ENCODE results near the gene C1QTNF5.
A peak's percentile ranks its signal among the peaks of the same experiment; 100 is the strongest.

The C1QTNF5 gene

GRCh38 chr11:119357074-119357473, 16.4 kb upstream of the C1QTNF5 start:
- no peak for DNase-seq

DNA sequence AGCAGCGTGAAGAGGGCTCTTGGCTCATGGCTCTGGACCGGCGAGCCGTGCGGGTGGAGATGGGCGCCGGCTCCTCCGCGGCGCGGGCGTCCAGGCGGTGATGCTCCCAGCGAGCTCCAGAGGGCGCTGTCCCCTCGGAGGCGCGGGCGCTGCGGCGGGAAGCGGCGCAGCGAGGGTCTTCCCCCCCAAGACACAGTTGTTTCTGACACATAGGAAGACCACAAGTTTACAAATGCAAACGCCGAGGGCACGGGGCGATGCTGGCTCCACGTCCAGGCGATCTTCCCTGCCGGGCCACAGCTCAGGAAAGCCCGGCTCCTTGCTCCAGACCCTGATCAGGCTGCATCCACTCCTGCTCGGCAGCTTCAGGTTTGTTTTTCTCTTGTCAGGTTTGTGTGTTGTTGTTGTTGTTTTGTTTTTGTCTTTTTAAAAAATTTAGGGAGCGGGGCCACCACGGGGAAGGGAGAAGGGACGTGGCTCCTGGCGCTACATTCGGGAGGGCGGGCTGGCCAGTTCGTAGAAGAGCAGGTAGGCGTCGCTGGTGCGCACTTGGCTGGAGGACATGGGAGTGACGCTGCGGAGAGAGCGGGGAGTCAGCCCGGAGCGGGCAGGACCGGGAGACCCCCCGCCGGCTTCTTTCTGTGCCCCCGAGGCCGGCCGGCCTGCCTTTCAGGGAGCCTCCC, 15.8 kb upstream of the C1QTNF5 start:
- peak; percentile 59 for DNase-seq

DNA sequence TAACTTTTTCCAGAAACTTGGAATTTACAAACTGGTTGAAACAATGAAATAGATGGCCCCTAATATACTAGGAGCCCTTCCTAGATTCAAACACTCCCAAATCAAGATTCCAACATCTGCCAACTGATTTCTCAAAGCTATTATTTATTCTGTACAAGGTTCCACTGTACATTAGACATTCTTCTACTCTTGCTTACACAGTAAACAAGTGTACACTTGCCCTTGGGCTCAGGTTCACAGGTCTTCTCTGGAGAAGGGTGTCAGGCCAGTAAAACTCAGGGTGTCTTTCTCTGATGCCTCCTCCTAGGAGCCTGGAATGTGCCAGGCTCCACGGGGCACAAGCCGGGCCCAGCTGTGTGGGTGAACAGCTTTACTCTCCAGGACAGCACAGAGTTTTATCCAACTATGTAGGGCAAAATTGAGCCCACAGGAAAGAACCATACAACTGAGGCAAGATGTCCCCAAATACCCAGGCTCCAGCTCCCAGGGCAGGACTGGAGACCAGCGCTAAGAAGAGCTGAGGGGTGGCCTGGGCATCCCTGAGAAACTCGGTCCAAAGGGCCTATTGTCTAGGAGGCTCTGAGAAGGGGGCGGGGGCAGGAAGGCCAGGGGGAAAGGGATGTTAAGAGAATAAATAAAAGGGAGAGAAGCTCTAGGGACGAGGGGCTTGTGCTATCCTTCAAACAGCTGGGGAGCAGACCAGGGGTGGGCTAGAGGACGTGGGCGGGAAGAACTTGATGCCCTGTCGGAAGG, 14.6 kb upstream of the C1QTNF5 start:
- no peak for DNase-seq

DNA sequence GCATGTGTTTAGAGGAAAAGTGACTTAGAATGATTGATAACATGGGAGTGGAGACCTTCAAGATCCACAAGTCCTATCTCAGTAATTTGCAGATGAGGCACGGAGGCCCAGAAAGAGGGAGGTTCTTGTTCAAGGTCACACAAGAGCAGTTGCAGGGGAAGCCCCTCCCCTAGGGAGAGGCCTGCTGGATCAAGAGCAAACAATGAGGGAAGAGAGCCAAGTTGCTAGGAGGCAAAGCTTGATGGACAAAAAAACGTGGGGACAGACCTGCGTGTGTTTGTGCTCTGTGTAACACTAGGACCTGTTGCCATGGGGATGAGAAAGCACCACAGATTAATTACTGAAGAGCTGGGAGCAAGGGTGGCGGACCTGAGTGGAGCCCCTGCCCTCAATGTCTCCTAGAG, 12.2 kb upstream of the C1QTNF5 start:
- DNase-seq, result no peak

GRCh38 chr11:119351232-119351631, 10.5 kb upstream of the C1QTNF5 start:
- no peak for DNase-seq

- DNase-seq, result no peak
Observed at GRCh38 chr11:119350302-119350701, 9.6 kb upstream of the C1QTNF5 start.

- DNase-seq, result no peak
Observed at GRCh38 chr11:119347940-119348605, 7.4 kb upstream of the C1QTNF5 start.

GRCh38 chr11:119347242-119347641, 6.6 kb upstream of the C1QTNF5 start:
- no peak for DNase-seq

DNA sequence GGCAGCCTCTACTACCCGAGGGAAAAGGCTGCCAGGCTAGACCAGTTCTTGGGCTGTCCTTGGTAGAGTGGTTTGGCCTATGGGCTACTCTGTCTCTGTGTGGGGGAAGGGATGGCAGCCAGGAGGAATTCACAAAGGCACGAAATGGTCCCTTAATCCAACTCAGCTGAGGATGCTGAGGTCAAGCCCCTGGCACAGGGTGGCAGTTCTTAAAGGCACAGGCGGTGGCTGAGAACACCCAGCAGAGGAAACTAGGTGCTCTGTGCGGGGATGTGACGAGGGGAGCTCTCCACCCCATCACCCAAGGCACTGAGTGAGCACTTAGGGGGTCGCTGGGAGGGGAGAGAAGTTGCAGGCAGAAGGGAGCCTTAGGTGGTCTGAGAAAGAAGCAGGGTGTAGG, 5.9 kb upstream of the C1QTNF5 start, which contains the start of gene MFRP:
MFRP (minus strand) TSS at position 101 of the 400 bp plus-strand sequence. CDS start 192 bp downstream, outside the sequence.
- no peak for DNase-seq

- no peak for DNase-seq
Observed at GRCh38 chr11:119345685-119346084, 5.0 kb upstream of the C1QTNF5 start.

DNA sequence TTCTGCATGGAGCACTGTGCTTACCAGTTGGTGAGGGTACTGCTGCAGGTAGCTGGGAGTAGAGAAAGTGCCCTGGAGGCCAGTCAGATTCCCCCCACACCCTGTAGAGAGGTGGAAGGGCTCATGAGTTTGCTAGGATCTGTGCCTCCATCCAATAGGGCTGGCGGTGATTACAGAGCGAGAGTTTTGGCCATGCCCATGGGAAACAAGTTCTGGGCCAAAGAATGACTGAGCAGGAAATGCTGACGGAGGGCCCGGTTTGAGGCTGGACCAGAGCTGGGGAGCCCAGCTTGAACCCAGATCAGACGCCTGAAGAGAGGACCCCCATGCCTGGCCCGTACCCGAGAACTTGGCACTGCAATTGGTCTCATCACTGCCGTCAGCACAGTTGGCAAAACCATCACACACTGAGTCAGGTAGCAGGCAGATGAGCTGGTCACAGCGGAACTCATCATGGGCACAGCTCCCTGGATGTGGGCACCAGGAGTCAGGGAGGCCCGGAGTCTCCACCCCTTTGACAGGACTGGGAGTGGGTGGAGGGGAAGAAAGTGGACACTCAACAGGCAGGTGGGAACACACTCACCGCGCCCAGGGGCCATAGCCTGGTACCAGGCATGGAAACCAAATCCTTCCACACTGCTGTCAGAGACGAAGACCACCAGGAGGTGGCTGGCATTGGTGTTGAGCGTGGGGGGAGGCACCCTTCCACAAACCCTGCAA, 3.8 kb upstream of the C1QTNF5 start:
- DNase-seq, result no peak

GRCh38 chr11:119343726-119344125, 3.0 kb upstream of the C1QTNF5 start:
- no peak for DNase-seq

GRCh38 chr11:119342362-119343130, 1.9 kb upstream of the C1QTNF5 start:
- DNase-seq, result no peak

- DNase-seq, result no peak
Observed at GRCh38 chr11:119342023-119342300, 1.3 kb upstream of the C1QTNF5 start.

DNA sequence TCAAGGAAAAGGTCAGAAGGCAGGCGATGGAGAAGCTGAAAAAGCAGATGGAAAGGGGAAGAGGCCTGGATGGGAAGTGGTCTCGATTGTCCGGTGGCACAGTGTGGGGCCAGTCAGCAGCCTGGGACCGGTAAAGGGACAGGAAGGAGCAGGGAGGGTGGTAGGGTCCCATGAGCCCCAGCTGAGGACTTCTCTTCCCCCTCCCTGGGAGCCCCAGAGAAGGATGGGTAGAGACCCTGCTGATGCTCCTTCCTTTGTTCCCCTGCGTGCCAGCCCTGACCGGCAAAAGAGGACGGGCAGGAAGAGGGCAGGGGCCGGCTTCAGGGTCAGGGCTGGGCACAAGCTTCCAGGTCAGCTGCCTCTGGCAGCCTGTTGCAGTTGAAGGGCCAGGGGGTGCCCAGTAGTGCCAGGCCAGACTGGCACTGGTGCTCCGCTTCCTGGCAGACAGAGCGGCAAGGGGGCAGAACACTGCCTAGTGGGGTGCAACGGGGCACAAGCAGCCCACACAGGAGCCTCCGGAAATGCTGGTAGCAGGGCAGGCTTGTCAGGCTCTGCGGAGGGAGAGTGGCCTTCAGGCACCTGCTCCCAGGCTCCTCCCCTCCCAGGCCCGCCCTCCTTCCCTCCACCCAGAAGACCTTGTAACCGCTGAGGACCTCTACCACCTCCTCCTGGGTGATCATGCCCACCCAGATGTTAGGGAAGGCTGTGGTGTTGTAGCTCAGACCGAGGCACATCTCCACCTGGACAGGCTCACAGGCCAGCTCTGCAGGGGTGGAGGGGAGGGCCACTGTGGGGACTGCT, 739 bp upstream of the C1QTNF5 start:
- DNase-seq, result no peak

DNA sequence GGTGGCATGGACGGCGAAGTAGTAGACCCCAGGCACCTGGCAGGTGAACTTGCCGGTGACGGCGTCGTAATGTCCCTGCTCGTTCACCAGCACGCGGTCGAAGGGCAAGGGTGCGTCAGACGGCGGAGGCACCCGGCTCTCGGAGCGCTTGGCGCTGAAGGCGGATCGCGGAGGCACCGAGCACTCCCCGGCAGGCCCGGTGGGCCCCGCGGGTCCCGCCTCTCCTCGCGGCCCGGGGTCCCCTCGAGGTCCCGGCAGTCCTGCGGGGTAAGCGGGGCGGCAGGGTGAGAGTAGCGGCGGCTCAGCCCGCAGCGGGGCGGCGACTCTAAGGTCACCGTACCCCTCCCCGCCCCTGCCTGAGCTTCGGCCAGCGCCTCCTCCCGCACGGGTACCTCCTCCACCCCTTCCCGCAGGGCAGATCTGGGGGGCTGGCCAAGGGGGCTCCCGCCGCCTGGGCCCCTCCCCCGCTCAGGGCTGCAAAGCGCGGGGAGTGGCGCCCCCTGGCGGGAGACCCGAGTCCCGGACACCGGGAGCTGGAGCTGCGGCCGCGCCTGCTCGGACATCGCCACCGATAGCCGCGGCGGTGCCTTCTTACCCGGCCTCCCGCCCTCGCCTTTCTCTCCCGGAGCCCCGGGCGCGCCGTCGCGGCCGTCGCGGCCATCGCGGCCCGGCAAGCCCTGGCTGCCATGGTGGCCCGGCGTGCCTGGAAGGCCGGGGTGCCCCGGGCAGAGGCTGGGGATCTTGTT, 921 bp downstream of the C1QTNF5 start:
- peak; percentile 79 for DNase-seq

DNA sequence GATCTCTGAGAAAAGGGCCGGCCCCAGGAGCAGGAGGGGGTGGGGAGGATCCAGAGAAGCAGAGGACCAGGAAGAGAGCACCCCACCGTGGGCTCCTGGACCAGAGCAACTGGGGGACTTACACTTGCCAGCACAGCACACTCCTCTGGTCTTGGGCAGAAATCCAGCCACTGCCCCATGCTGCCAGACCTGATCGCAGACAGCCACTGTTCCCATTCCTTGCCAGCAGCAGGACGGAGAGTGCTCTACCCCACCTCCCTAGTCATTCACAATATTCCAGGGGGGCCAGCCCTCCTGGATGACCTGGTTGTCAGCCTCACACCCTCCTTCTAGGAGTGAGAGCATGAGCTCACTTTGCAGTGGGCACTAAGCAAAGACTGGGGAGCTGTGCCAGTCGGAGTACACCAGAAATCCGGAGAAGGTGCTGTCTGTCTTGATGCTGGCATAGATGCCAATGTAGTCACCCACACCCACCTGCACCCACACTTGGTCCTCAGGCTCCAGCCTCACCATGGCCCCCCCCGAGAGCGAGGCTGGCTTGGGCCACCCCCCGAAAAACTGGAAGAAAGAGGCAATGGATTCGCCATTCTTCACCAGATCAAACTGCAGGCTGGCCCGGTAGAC, 1.6 kb downstream of the C1QTNF5 start:
- no peak for DNase-seq

DNA sequence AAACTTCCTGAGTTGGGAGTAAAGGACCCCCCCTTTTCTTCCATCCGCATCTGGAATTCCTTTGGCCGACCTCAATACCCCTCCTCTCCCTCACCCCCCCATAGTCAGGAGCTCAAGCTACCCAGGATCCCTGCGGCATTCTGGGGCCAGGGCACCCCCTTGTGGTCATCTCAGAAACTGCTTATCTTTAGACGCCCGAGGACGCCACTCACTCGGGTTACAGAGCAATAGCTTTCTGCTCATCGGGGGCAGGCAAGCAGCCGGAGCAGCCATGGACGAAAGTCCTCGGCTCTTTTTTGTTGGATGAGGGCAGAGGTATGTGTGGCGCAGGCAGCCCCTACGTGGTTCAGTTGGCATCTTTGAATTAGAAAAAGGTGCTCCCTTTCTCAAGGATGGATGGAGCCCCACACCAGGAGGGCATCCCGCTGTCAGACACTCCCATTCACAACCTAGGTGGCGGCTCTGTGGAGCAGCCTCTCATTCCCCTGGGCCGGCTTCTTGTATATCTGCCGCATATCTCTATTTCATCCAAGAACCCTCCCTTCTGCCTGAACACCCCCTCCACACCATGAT, 2.3 kb downstream of the C1QTNF5 start:
- DNase-seq, result peak; percentile 90

GRCh38 chr11:119337581-119338317, 2.9 kb downstream of the C1QTNF5 start:
- no peak for DNase-seq

Data from midbrain (tissue), 1 donor.